Tibial artery (tissue), 4 donors: ENCODE data around the gene SLC40A1.

Experiments
- DNase-seq, 2 donors: peaks; one replicate each; pipeline ENCODE4 v3.0.0-alpha.2; 2019
- H3K27ac ChIP-seq, 2 donors: fragments of 200-600 bp; sonication (generic) in 1 of 2; 1 replicate in 1 of 2; 2 replicates in 1 of 2; pipeline ENCODE4 v1.5.1; 2018 to 2019; ENCODE audit warnings: mild to moderate bottlenecking in 1 of 2
- H3K27me3 ChIP-seq, 2 donors: fragments of 200-600 bp; sonication (generic) in 1 of 2; one replicate each; pipeline versions ENCODE4 v1.5.1 to v1.6.0; 2016 to 2019
- H3K36me3 ChIP-seq, 3 donors: fragments of 200-600 bp; sonication (generic) in 2 of 3; one replicate each; pipeline ENCODE4 v1.5.1; 2016 to 2019; ENCODE audit warnings: mild to moderate bottlenecking in 2 of 3
- H3K4me1 ChIP-seq, 4 donors: fragments of 200-600 bp; sonication (generic) in 2 of 4; 1 replicate in 3 of 4; 2 replicates in 1 of 4; pipeline ENCODE4 v1.5.1; 2016 to 2019
- H3K4me3 ChIP-seq, 2 donors: fragments of 200-600 bp; sonication (generic) in 1 of 2; 1 replicate in 1 of 2; 2 replicates in 1 of 2; pipeline ENCODE4 v1.5.1; 2018 to 2019; ENCODE audit warnings: mild to moderate bottlenecking in 2 of 2
- H3K9me3 ChIP-seq, 3 donors: fragments of 200-600 bp; sonication (generic) in 1 of 3; one replicate each; pipeline ENCODE4 v1.5.1; 2016 to 2019
- intact Hi-C: fragments of 100-400 bp; cut with DNase I; formaldehyde crosslinking; loops from one replicate; pipeline ENCODE4 v1.15.0; 2023; ENCODE audit warnings: low total_unique reads
- TF ChIP-seq, protein P1 (sequence below), 2 experiments: fragments of 200-600 bp in 1 of 2; fragments of 450-650 bp in 1 of 2; IDR thresholded peaks; one replicate each; pipeline ENCODE4 v1.5.1; 2017 to 2019; ENCODE audit warnings: antibody characterized with exemption in 2 of 2, mild to moderate bottlenecking in 1 of 2, moderate library complexity in 1 of 2

SLC40A1 gene

DNA sequence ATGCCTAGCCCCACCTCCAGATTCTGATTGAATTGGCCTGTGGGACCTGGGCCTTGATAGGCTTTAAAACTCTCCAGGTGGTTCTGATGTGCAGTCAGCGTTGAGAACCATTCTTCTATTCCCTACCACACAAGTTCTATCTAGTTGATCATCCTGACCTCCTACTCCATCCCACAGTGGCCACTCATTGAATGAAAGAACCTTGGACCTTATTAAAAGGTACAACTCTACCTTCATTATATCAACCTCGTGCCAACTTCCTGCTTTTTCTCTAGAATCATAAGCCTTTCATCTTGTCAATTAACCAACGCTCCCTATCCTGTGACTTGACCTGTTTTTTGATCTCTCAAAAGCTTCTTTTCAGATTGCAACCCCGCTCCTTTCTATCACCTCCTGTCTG lies 55.8 kb downstream of the SLC40A1 start:
- DNase-seq, result no peak
- Histone ChIP-seq H3K27ac (no peak overlapping the region), H3K36me3 (no peaks in the 10 kb centered on the region), H3K4me1 (peaks cover 0 to 36% (median 4%) of the 10 kb centered on the region in 4 donors), H3K27me3 (no peaks in the 10 kb centered on the region), H3K4me3 (no peak overlapping the region), H3K9me3 (no peaks in the 10 kb centered on the region)
- TF ChIP-seq, protein P1, sequence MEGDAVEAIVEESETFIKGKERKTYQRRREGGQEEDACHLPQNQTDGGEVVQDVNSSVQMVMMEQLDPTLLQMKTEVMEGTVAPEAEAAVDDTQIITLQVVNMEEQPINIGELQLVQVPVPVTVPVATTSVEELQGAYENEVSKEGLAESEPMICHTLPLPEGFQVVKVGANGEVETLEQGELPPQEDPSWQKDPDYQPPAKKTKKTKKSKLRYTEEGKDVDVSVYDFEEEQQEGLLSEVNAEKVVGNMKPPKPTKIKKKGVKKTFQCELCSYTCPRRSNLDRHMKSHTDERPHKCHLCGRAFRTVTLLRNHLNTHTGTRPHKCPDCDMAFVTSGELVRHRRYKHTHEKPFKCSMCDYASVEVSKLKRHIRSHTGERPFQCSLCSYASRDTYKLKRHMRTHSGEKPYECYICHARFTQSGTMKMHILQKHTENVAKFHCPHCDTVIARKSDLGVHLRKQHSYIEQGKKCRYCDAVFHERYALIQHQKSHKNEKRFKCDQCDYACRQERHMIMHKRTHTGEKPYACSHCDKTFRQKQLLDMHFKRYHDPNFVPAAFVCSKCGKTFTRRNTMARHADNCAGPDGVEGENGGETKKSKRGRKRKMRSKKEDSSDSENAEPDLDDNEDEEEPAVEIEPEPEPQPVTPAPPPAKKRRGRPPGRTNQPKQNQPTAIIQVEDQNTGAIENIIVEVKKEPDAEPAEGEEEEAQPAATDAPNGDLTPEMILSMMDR (IDR thresholded peaks at IDR 0.05), result no peak
- intact Hi-C loops, result no loop called here

DNA sequence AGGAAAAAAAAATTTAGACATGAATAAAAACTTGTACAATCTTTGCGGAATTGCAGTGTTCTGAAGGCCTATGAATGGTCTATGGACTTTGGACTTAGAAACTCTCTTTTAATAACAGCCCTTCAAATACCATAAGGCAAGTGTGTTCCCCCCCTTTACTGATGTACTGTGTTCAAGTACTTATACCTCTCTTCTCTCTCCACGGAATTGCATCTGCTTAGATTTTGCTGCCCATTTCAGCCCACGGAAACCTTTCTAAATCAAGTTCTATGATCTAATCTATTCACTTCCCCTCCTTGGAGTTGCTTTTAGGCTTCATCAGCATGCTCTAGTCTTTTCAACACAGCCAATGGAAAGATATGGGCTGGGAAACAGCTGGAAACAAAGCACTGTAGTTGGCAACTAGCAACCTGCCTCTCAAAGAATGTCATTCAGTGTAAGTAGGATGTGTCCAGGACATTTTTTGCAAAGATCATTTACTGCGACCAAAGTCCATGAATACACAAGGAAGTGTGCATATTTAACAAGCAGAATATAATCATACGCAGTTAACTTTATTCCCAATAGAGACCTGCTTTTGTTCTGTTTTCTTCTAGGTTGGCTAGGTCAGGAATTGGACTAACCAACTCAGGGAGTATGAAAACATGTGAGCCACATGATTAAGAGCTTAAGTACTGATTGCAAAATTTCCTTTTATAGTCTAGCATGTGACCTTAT lies 58.0 kb downstream of the SLC40A1 start:
- no peak overlapping the region for H3K4me3 ChIP-seq
- no peak for DNase-seq

DNA sequence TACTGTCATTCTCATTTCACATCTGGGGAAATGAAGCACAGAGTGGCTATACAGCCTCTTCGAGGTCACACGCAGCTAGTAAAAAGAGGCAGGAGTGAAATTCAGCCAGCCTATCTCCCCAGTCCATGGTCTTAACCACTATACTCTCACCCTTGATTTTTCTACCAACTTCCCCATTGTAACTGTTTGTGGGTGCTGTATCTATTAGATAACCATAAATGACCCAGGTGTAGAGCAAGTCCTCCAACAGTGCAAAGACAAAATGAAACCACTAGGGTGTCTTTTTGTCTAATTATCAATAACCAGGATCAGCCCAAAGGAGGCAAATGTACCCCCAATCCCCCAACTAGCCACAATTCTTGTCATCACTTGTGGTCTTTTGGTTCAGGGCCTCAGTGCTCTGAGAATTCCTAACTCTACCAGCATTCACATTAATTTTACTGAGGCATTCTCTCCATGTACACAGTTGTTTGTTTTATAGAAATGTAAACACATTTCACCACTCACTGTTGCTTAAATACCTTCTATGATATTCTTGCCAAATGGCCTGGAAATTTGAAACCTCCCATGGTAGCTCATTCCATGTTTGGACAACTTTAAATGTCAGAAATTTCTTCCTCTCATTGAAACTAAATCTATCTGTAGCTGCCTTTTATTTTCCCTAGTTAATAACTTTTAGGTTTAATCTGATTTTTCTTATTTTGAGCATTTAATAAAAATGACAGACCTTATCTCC lies 58.7 kb downstream of the SLC40A1 start:
- Histone ChIP-seq H3K4me1 (peaks cover 0 to 29% (median 2%) of the 10 kb centered on the region in 4 donors), H3K4me3 (no peak overlapping the region), H3K27ac (peak overlapping the region; percentile 43 to 46), H3K27me3 (no peaks in the 10 kb centered on the region), H3K9me3 (no peaks in the 10 kb centered on the region), H3K36me3 (no peaks in the 10 kb centered on the region)
- intact Hi-C loops, result no loop called here
- no peak for DNase-seq
- TF ChIP-seq, protein P1 (IDR thresholded peaks at IDR 0.05), result no peak

More for the DNA sequence above, 58.0 kb downstream of the SLC40A1 start:
- TF ChIP-seq, protein P1 (IDR thresholded peaks at IDR 0.05), result no peak
- peak overlapping the region; percentile 43 to 46 for H3K27ac ChIP-seq
- no peaks in the 10 kb centered on the region for H3K9me3 ChIP-seq
- no peaks in the 10 kb centered on the region for H3K36me3 ChIP-seq
- no peaks in the 10 kb centered on the region for H3K27me3 ChIP-seq
- H3K4me1 ChIP-seq, result peaks cover 0 to 37% (median 2%) of the 10 kb centered on the region in 4 donors
- intact Hi-C loops, result no loop called here

DNA sequence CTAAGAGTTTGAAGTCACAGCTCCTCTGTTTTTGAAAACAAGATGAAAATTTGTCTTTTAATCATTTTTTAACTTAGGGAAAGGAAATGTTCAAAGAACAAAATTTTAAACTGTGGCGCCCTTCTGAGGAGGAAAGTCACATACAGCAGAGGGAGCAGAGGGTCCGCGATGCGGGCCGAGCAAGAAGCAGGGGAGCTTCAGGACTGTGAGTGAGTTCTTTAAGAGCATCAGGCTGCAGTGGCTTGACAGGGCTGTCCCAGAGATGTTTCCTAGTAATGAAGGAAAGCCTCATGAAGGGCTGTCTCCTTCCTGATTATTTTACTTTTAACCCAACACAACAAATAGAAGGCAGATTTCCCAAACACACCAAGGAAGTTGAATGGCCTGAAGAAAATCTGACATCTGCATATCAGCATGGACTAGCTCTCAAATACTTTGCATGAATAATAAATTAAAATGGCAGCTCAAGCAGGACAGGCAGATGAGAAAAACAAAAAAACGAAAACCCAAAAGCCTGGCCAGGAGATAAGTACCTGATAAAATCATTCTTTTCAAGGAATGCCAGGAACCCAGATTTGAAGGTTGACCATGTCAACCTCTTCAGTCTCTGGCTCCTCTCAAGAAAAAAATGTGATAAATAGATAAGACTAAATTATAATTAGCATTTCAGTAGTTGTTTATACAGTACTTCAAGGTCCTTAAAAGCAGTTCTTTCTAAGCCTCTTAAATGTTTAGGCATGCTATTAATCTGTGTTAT lies 60.8 kb downstream of the SLC40A1 start:
- TF ChIP-seq, protein P1 (IDR thresholded peaks at IDR 0.05), result no peak
- DNase-seq, result no peak
- no peaks in the 10 kb centered on the region for H3K36me3 ChIP-seq
- peaks cover 0 to 46% (median 3%) of the 10 kb centered on the region in 4 donors for H3K4me1 ChIP-seq
- no peaks in the 10 kb centered on the region for H3K27me3 ChIP-seq
- no peak overlapping the region for H3K4me3 ChIP-seq
- no peaks in the 10 kb centered on the region for H3K9me3 ChIP-seq
- intact Hi-C loops, result no loop called here
- H3K27ac ChIP-seq, result no peak overlapping the region

DNA sequence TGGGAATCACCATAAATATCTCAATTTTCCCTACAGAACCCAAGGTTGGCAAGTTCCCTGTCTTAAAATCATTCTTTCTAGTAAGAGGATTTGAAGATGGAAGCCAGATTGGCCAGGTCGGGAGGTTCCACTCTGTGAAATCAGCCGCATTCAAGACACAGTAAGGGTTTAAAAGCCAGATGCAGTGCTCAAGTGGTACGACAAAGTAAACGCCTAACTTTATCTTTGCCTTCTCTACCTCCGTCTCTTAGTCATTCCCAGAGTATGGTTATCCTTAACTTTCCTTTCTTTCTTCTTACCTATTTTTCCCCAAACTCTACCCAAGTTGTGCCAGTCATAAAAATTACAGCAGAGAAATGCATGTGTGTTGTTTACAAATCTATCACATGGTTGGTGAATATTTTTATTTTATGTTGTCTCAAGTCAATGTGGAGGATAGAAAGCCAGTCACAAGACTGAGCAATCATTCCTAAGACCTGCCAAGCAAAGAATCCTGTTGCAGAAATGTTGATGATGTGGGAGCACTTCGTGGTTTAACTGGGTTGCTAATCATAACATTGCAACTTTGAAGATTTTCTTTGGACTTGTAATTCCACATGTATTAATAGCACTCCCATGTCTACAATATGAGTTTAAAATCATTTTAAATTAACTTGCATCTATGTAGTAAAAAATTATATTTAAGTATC lies 62.6 kb downstream of the SLC40A1 start:
- intact Hi-C loops, result no loop called here
- no peak overlapping the region for H3K4me3 ChIP-seq
- TF ChIP-seq, protein P1 (IDR thresholded peaks at IDR 0.05), result no peak

More for the DNA sequence above, 62.6 kb downstream of the SLC40A1 start:
- no peaks in the 10 kb centered on the region for H3K27me3 ChIP-seq
- DNase-seq, result no peak
- peaks cover 0 to 52% (median 3%) of the 10 kb centered on the region in 4 donors for H3K4me1 ChIP-seq
- H3K9me3 ChIP-seq, result no peaks in the 10 kb centered on the region
- H3K27ac ChIP-seq, result peak overlapping the region in 1 of 2 donors; percentile 2
- H3K36me3 ChIP-seq, result no peaks in the 10 kb centered on the region
